ENCODE results near the gene GOLGA3.

- TF ChIP-seq CTCF (IDR thresholded peaks at IDR 0.05) (no peak), EZH2 (IDR thresholded peaks at IDR 0.05; ENCODE audit: borderline replicate concordance, insufficient read depth, low read depth, low read length, poor library complexity, severe bottlenecking) (no peak)
Observed at GRCh38 chr12:132835076-132836025, 6.7 kb upstream of the GOLGA3 start.

All from B cell (primary cell).